OCI-LY7 (cell line): ENCODE data around the gene XRCC3. TPM values are rescaled to one million over a fixed set of nuclear protein-coding genes. Genes with fewer than 3 reads are reported as not detected.

Experiments
- BruUV-seq: library from RNA; stranded (reverse); fragments of 400-500 nt; replicated peaks from 2 replicates; lab custom pipeline; 2021; lab: Mats Ljungman, UMichigan
- CTCF ChIA-PET: fragments of 300-600 bp; sonication (Branson Sonifier 250); formaldehyde crosslinking; loops from one replicate; lab custom pipeline; 2022; ENCODE audit warnings: antibody characterized with exemption; ENCODE audit not compliant: unreplicated experiment; lab: Charles Lee
- POLR2A ChIA-PET: fragments of 300-600 bp; sonication (Branson Sonifier 250); formaldehyde crosslinking; loops from one replicate; lab custom pipeline; 2022; ENCODE audit warnings: antibody characterized with exemption; lab: Charles Lee
- DNase-seq: peaks from one replicate; pipeline ENCODE4 v3.0.0-alpha.2; 2015; ENCODE audit warnings: low spot score
- H2AFZ ChIP-seq: fragments of 200-600 bp; sonication (generic), shearing (Covaris generic); 2 replicates; pipeline ENCODE4 v1.6.1; 2014; ENCODE audit warnings: mild to moderate bottlenecking, antibody characterized with exemption, low read length, moderate library complexity
- H3K27ac ChIP-seq: fragments of 200-600 bp; sonication (generic); 2 replicates; pipeline ENCODE4 v1.5.1; 2014; ENCODE audit warnings: mixed run types, low read depth, mild to moderate bottlenecking, moderate library complexity, low read length, inconsistent platforms; ENCODE audit not compliant: poor library complexity, severe bottlenecking
- H3K36me3 ChIP-seq: fragments of 200-600 bp; sonication (generic); 2 replicates; pipeline ENCODE4 v1.6.1; 2014; ENCODE audit warnings: mild to moderate bottlenecking, antibody characterized with exemption, low read length, moderate library complexity, mixed read lengths; ENCODE audit not compliant: insufficient read depth
- H3K4me1 ChIP-seq: fragments of 200-600 bp; sonication (generic); 2 replicates; pipeline ENCODE4 v1.5.1; 2014; ENCODE audit warnings: mild to moderate bottlenecking, low read length; ENCODE audit not compliant: insufficient read depth, poor library complexity, severe bottlenecking
- H3K4me2 ChIP-seq: fragments of 200-600 bp; sonication (generic); 2 replicates; pipeline ENCODE4 v1.6.1; 2014; ENCODE audit warnings: mild to moderate bottlenecking, low read length
- H3K4me3 ChIP-seq: fragments of 200-600 bp; sonication (generic); 2 replicates; pipeline ENCODE4 v1.5.1; 2014; ENCODE audit warnings: mild to moderate bottlenecking, low read depth, low read length; ENCODE audit not compliant: poor library complexity, severe bottlenecking
- H3K79me2 ChIP-seq: fragments of 200-600 bp; sonication (generic); 2 replicates; pipeline ENCODE4 v1.6.1; 2016; ENCODE audit warnings: low read depth, mild to moderate bottlenecking, low read length, moderate library complexity, mixed read lengths; ENCODE audit not compliant: insufficient read depth
- H3K9me2 ChIP-seq: fragments of 200-600 bp; sonication (generic); 2 replicates; pipeline ENCODE4 v1.6.1; 2016; ENCODE audit warnings: mild to moderate bottlenecking, low read length, mixed read lengths; ENCODE audit not compliant: insufficient read depth
- H3K9me3 ChIP-seq: fragments of 200-600 bp; sonication (generic); 2 replicates; pipeline ENCODE4 v1.6.1; 2014; ENCODE audit warnings: mild to moderate bottlenecking, mixed run types, low read length, mixed read lengths
- H4K20me1 ChIP-seq: fragments of 200-600 bp; sonication (generic); 2 replicates; pipeline ENCODE4 v1.6.1; 2014; ENCODE audit warnings: mild to moderate bottlenecking, antibody characterized with exemption, low read length, moderate library complexity, mixed read lengths; ENCODE audit not compliant: insufficient read depth
- CTCF ChIP-seq: fragments of 200-600 bp; sonication (generic); conservative IDR thresholded peaks from 2 replicates; pipeline ENCODE4 v1.5.1; 2014; ENCODE audit warnings: mild to moderate bottlenecking, antibody characterized with exemption, low read length, moderate library complexity, mixed read lengths
- EZH2phosphoT487 ChIP-seq: fragments of 200-600 bp; sonication (generic); IDR thresholded peaks from 2 replicates; pipeline ENCODE4 v1.6.1; 2018; ENCODE audit warnings: low read depth, borderline replicate concordance, mild to moderate bottlenecking, mixed run types, antibody characterized with exemption, low read length, moderate library complexity, mixed read lengths
- intact Hi-C: fragments of 100-400 bp; cut with micrococcal nuclease; formaldehyde crosslinking; loops from one replicate; pipeline ENCODE4 v1.10.0; 2022; ENCODE audit not compliant: unreplicated experiment
- total RNA-seq, 2 experiments: library from RNA; depleted of rRNA in 1 of 2; stranded (reverse); fragments of >200 nt in 1 of 2; shearing (Covaris generic) in 1 of 2; gene quantifications; 2 replicates each; pipeline ENCODE4 v1.2.3, GENCODE V29; 2014 to 2022

The XRCC3 gene
- total RNA-seq, 2 experiments from 2014 or later = 83.3 to 130 TPM

- Histone ChIP-seq H3K27ac (no peak overlapping the region), H3K9me2 (no peaks in the 10 kb centered on the region), H3K9me3 (no peaks in the 10 kb centered on the region), H3K79me2 (peaks cover 62% of the 10 kb centered on the region), H3K4me3 (no peak overlapping the region), H3K36me3 (peaks cover 63% of the 10 kb centered on the region), H4K20me1 (peaks cover 3% of the 10 kb centered on the region; the same call in 1 of the 2 replicates), H3K4me2 (no peak overlapping the region), H2AFZ (no peak overlapping the region), H3K4me1 (no peaks in the 10 kb centered on the region)
- BruUV-seq = no TSS peak
- CTCF ChIA-PET = no interaction called here
- no peak for TF ChIP-seq CTCF
- no peak for TF ChIP-seq EZH2phosphoT487
- POLR2A ChIA-PET = interaction anchor here (0.6 to 1.4 kb wide), 2 partner anchors 70 to 77 kb away, joined by 3 read pairs; no protein-coding TSS in a partner anchor
- intact Hi-C loops = no loop called here
- no peak for DNase-seq
Observed at GRCh38 chr14:103652806-103653205, 62.4 kb downstream of the XRCC3 start.

GRCh38 chr14:103651585-103651984 lies 63.7 kb downstream of the XRCC3 start:
- Histone ChIP-seq H4K20me1 (peaks cover 7% of the 10 kb centered on the region; the same call in 1 of the 2 replicates), H3K36me3 (peaks cover 51% of the 10 kb centered on the region), H3K9me3 (no peaks in the 10 kb centered on the region), H3K27ac (no peak overlapping the region), H3K4me2 (no peak overlapping the region), H2AFZ (no peak overlapping the region), H3K4me1 (no peaks in the 10 kb centered on the region), H3K9me2 (no peaks in the 10 kb centered on the region), H3K79me2 (peaks cover 74% of the 10 kb centered on the region), H3K4me3 (no peak overlapping the region)
- ChIA-PET CTCF (no interaction called here), POLR2A (interaction anchor here (0.6 kb wide), 2 partner anchors 68 to 170 kb away, joined by 3 to 5 read pairs; no protein-coding TSS in a partner anchor)
- BruUV-seq = no TSS peak
- intact Hi-C loops = no loop called here
- DNase-seq = no peak
- TF ChIP-seq CTCF (peak; percentile 35), EZH2phosphoT487 (no peak)

GRCh38 chr14:103650213-103650612 lies 65.0 kb downstream of the XRCC3 start:
- Histone ChIP-seq H2AFZ (no peak overlapping the region), H3K9me2 (no peaks in the 10 kb centered on the region), H3K79me2 (peaks cover 86% of the 10 kb centered on the region), H3K4me1 (no peaks in the 10 kb centered on the region), H3K9me3 (no peaks in the 10 kb centered on the region), H3K27ac (no peak overlapping the region), H3K4me2 (no peak overlapping the region), H3K4me3 (no peak overlapping the region), H3K36me3 (peaks cover 40% of the 10 kb centered on the region), H4K20me1 (peaks cover 8% of the 10 kb centered on the region; the same call in 1 of the 2 replicates)
- intact Hi-C loops = no loop called here
- no TSS peak for BruUV-seq
- ChIA-PET CTCF (no interaction called here), POLR2A (no interaction called here)
- DNase-seq = no peak
- TF ChIP-seq CTCF = no peak
- no peak for TF ChIP-seq EZH2phosphoT487
